Measurements from ENCODE around the gene PIGQ.

DNA sequence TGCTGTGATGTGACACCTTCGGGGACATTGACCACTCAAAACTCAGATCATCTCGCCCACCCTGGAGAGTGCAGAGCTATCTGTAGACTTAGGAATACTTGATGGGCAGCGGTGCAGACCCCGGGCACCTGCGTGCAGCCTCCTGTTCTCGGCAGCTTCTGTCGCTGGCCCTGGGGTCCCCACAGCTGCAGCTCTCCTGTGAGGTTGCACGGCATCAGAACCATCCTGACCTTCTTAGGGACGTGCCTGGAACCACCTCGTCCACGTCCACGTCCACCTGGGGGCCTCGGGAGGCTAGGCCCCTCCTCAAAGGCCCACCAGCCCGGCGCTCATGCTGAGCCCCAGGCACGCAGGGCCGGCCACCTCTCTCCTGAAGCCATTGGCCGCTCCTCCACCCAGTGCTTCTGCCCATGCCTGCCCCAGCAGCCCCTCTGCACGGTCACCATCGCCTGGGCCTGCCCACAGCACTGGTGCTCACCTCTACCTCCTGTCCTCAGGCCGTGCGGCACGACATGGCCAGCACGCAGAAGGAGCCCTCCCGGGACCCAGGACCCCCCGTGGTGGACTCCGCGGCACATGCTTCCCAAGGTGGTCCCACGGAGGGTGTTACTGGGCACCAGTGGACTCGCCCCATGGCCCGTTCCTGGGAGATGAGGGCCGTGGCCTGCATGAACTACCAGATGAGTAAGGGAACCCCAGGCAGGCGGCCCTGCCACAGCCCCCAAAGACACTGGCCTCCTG, 58.7 kb downstream of the PIGQ start:
- no peak for TF ChIP-seq EZH2 (IDR thresholded peaks at IDR 0.05; ENCODE audit: low read depth)
- no peak for TF ChIP-seq CTCF (conservative IDR thresholded peaks at IDR 0.05)

All from PC-9 (cell line).